Endothelial cell of umbilical vein (primary cell): ENCODE results near the gene ARPC5. TPM values are rescaled to one million over a fixed set of nuclear protein-coding genes. Genes with fewer than 3 reads are reported as not detected.

Experiments used
- BruUV-seq: library from RNA; stranded (reverse); fragments of 400-500 nt; replicated peaks from 2 replicates; lab custom pipeline; 2021; lab: Mats Ljungman, UMichigan
- CTCF ChIA-PET: fragments of 300-600, 350-600 bp; sonication (Branson Sonifier 250); formaldehyde crosslinking; loops from one replicate; lab custom pipeline; 2021; ENCODE audit warnings: antibody characterized with exemption, inconsistent platforms; lab: Charles Lee
- POLR2A ChIA-PET: fragments of 300-600, 350-600 bp; sonication (Branson Sonifier 250); formaldehyde crosslinking; loops from one replicate; lab custom pipeline; 2021; ENCODE audit warnings: antibody characterized with exemption, inconsistent platforms; lab: Charles Lee
- DNase-seq: peaks from one replicate; pipeline ENCODE4 v3.0.0-alpha.2; 2011; ENCODE audit warnings: low read depth, low spot score
- FAIRE-seq: peaks from 2 replicates; lab custom pipeline; 2011; peaks lifted over from hg19 to GRCh38; lab: Jason Lieb, UNC
- H2AFZ ChIP-seq: 2 replicates; pipeline ENCODE4 v1.6.0; 2012; ENCODE audit warnings: low read depth, low read length, control low read depth, inconsistent platforms
- H3K27ac ChIP-seq: 2 replicates; pipeline ENCODE4 v1.5.1; 2011; ENCODE audit warnings: low read depth, mild to moderate bottlenecking, control low read depth, low read length, moderate library complexity; ENCODE audit not compliant: insufficient read depth
- H3K27me3 ChIP-seq, 2 experiments: 2 replicates each; pipeline versions ENCODE4 v1.6.0 to v1.6.1; 2011; ENCODE audit warnings: low read length in 2 of 2, mixed read lengths in 1 of 2; ENCODE audit not compliant: control insufficient read depth in 2 of 2, insufficient read depth in 2 of 2
- H3K36me3 ChIP-seq, 2 experiments: 2 replicates in 1 of 2; 3 replicates in 1 of 2; pipeline ENCODE4 v1.5.1; 2011; ENCODE audit warnings: low read length in 2 of 2, mild to moderate bottlenecking in 1 of 2, moderate library complexity in 1 of 2; ENCODE audit not compliant: control insufficient read depth in 2 of 2, insufficient read depth in 2 of 2; ENCODE audit errors: extremely low read depth in 1 of 2
- H3K4me1 ChIP-seq: 3 replicates; pipeline ENCODE4 v1.5.1; 2011; ENCODE audit warnings: mild to moderate bottlenecking, low read length; ENCODE audit not compliant: control insufficient read depth, insufficient read depth; ENCODE audit errors: extremely low read depth
- H3K4me2 ChIP-seq: 2 replicates; pipeline ENCODE4 v1.6.1; 2011; ENCODE audit warnings: low read length, control low read depth, mixed read lengths; ENCODE audit not compliant: insufficient read depth
- H3K4me3 ChIP-seq, 3 experiments: fragments of 200-600 bp in 1 of 3; sonication (generic), shearing (Covaris generic) in 1 of 3; replicated peaks in 1 of 3; 2 replicates each; pipeline ENCODE4 v1.5.1; 2011 to 2016; ENCODE audit warnings: control low read depth in 3 of 3, low read length in 3 of 3, mild to moderate bottlenecking in 2 of 3, inconsistent platforms in 1 of 3, low read depth in 1 of 3, moderate library complexity in 1 of 3; ENCODE audit not compliant: insufficient read depth in 1 of 3
- H3K79me2 ChIP-seq: 2 replicates; pipeline ENCODE4 v1.6.0; 2012; ENCODE audit warnings: low read length, inconsistent platforms; ENCODE audit not compliant: control insufficient read depth, insufficient read depth
- H3K9ac ChIP-seq: replicated peaks from 2 replicates; pipeline ENCODE3; 2011; ENCODE audit warnings: low read length, control low read depth; ENCODE audit not compliant: insufficient read depth; ENCODE audit errors: extremely low read depth
- H3K9me1 ChIP-seq: replicated peaks from 3 replicates; pipeline ENCODE4 v1.6.0; 2011; ENCODE audit warnings: mild to moderate bottlenecking, low read length; ENCODE audit not compliant: control insufficient read depth, insufficient read depth; ENCODE audit errors: extremely low read depth
- H3K9me3 ChIP-seq: replicated peaks from 2 replicates; pipeline ENCODE4 v1.5.1; 2012; ENCODE audit warnings: low read length, inconsistent platforms; ENCODE audit not compliant: control insufficient read depth, insufficient read depth
- H4K20me1 ChIP-seq: replicated peaks from 2 replicates; pipeline ENCODE3; 2011; ENCODE audit warnings: mild to moderate bottlenecking, low read length; ENCODE audit not compliant: control insufficient read depth, insufficient read depth; ENCODE audit errors: extremely low read depth
- CTCF ChIP-seq, 2 donors: IDR thresholded peaks; 1 replicate in 1 of 2; 2 replicates in 1 of 2; pipeline ENCODE4 v1.5.1; 2011; ENCODE audit warnings: low read length in 2 of 2, mild to moderate bottlenecking in 2 of 2, moderate library complexity in 2 of 2, control low read depth in 1 of 2, inconsistent platforms in 1 of 2, low read depth in 1 of 2; ENCODE audit not compliant: insufficient read depth in 1 of 2; ENCODE audit errors: extremely low read depth in 1 of 2
- EZH2 ChIP-seq: IDR thresholded peaks from 2 replicates; pipeline ENCODE4 v1.6.1; 2012; ENCODE audit warnings: borderline replicate concordance, low read depth, mild to moderate bottlenecking, moderate library complexity, low read length, inconsistent platforms; ENCODE audit not compliant: severe bottlenecking
- FOS ChIP-seq: IDR thresholded peaks from 2 replicates; pipeline ENCODE4 v1.6.1; 2011; ENCODE audit warnings: mild to moderate bottlenecking, low read length, moderate library complexity, borderline replicate concordance; ENCODE audit not compliant: insufficient read depth
- GATA2 ChIP-seq: IDR thresholded peaks from 2 replicates; pipeline ENCODE4 v1.7.0; 2011; ENCODE audit warnings: low read depth, mild to moderate bottlenecking, moderate library complexity, mixed read lengths, low read length; ENCODE audit not compliant: insufficient read length, insufficient read depth
- JUN ChIP-seq: IDR thresholded peaks from 2 replicates; pipeline ENCODE4 v1.6.1; 2011; ENCODE audit warnings: borderline replicate concordance, low read depth; ENCODE audit not compliant: insufficient read length, insufficient read depth
- MAX ChIP-seq: IDR thresholded peaks from 2 replicates; pipeline ENCODE4 v1.6.1; 2011; ENCODE audit not compliant: insufficient read depth, insufficient read length
- MYC ChIP-seq: IDR thresholded peaks from one replicate; pipeline ENCODE4 v1.6.1; 2011; ENCODE audit warnings: mild to moderate bottlenecking, low read depth, low read length
- POLR2A ChIP-seq: IDR thresholded peaks from 2 replicates; pipeline ENCODE4 v1.6.1; 2012; ENCODE audit warnings: low read depth, mild to moderate bottlenecking, control low read depth, low read length
- POLR2AphosphoS5 ChIP-seq: IDR thresholded peaks from 2 replicates; pipeline ENCODE4 v1.6.1; 2012; ENCODE audit warnings: low read depth, mild to moderate bottlenecking, control low read depth, low read length, moderate library complexity; ENCODE audit not compliant: insufficient read depth
- dilution Hi-C: fragments of 300-500 bp; cut with MboI; formaldehyde crosslinking; loops from one replicate; pipeline ENCODE4 v1.15.0; 2019; ENCODE audit warnings: low sequenced_read_pairs; ENCODE audit not compliant: extremely low pct_ligation_motif_present
- intact Hi-C: fragments of 100-400 bp; cut with micrococcal nuclease; formaldehyde crosslinking; loops from one replicate; pipeline ENCODE4 v1.10.0; 2022
- polyA plus RNA-seq, 4 experiments: library from polyadenylated mRNA; depleted of rRNA in 3 of 4; stranded (reverse) in 3 of 4; unstranded in 1 of 4; fragments of >200 nt; gene quantifications; 2 replicates each; pipeline versions ENCODE4 v1.2.1 to v1.2.3, GENCODE V29; 2011 to 2012; ENCODE audit warnings: missing spikeins in 1 of 4
- total RNA-seq: library from RNA; stranded (reverse); gene quantifications from 2 replicates; pipeline ENCODE4 v1.2.3, GENCODE V29; 2021

Gene ARPC5
- total and polyA plus RNA-seq, 2 donors (not counting 3 experiments of a cell fraction or from before 2014, with no cell fraction given): 110 to 185 TPM

GRCh38 chr1:183632964-183633363 lies 2.6 kb downstream of the ARPC5 start:
- Histone ChIP-seq H3K79me2 (peaks cover 64% of the 10 kb centered on the region), H3K27ac (no peak overlapping the region)

More at GRCh38 chr1:183632964-183633363, 2.6 kb downstream of the ARPC5 start:
- Histone ChIP-seq H3K36me3 (peaks cover 5 to 23% of the 10 kb centered on the region in 2 experiments), H3K4me1 (peaks cover 41% of the 10 kb centered on the region), H3K4me3 (peak overlapping the region; percentile 18 to 100 (median 99)), H2AFZ (no peak overlapping the region), H4K20me1 (peaks cover 4% of the 10 kb centered on the region), H3K27me3 (no peaks in the 10 kb centered on the region), H3K9me1 (no peaks in the 10 kb centered on the region), H3K9ac (peak overlapping the region; percentile 97), H3K9me3 (no peaks in the 10 kb centered on the region), H3K4me2 (peak overlapping the region; percentile 94)
- TF ChIP-seq EZH2: no peak
- TF ChIP-seq POLR2AphosphoS5: no peak
- no peak for TF ChIP-seq FOS
- TF ChIP-seq JUN: no peak
- no peak for TF ChIP-seq CTCF (IDR thresholded peaks at IDR 0.05; ENCODE audit: extremely low read depth in 1 of 2, insufficient read depth in 1 of 2, low read depth in 1 of 2, low read length in 2 of 2)
- TF ChIP-seq POLR2A: no peak
- TF ChIP-seq GATA2: no peak
- TF ChIP-seq MAX: no peak
- no peak for TF ChIP-seq MYC
- FAIRE-seq (no peak), DNase-seq (no peak)
- no TSS peak for BruUV-seq
- dilution Hi-C loops: no loop called here
- intact Hi-C loops: loop anchor here (2.0 to 10.0 kb wide), 3 partner anchors 52 to 1742 kb away; no protein-coding TSS in a partner anchor
- POLR2A ChIA-PET: no interaction called here
- CTCF ChIA-PET: interaction anchor here (0.6 to 5.6 kb wide), 14 partner anchors 13 to 418 kb away, joined by 3 to 46 read pairs (median 5); partner anchors contain the start of genes APOBEC4, SMG7 and TSEN15
